Iris pigment epithelial cell (primary cell): Measurements from ENCODE around the gene PID1.

Source experiments
- DNase-seq: peaks from one replicate; pipeline ENCODE4 v3.0.0-alpha.2; 2011; ENCODE audit warnings: low read depth

The PID1 gene

GRCh38 chr2:229261076-229261475 is 10.0 kb downstream of the PID1 start:
- no peak for DNase-seq

- DNase-seq: no peak
Measured at GRCh38 chr2:229257985-229258384, 13.1 kb downstream of the PID1 start.

GRCh38 chr2:229256376-229256775 is 14.7 kb downstream of the PID1 start:
- DNase-seq: no peak

GRCh38 chr2:229254206-229254605 is 16.9 kb downstream of the PID1 start:
- peak; percentile 36 for DNase-seq

- DNase-seq: no peak
Measured at GRCh38 chr2:229252996-229253395, 18.1 kb downstream of the PID1 start.

- DNase-seq: no peak
Measured at GRCh38 chr2:229252280-229252679, 18.8 kb downstream of the PID1 start.

- no peak for DNase-seq
Measured at GRCh38 chr2:229249536-229249935, 21.6 kb downstream of the PID1 start.

GRCh38 chr2:229246334-229246733 is 24.8 kb downstream of the PID1 start:
- DNase-seq: no peak

- no peak for DNase-seq
Measured at GRCh38 chr2:229244975-229245374, 26.1 kb downstream of the PID1 start.

GRCh38 chr2:229243890-229244560 is 27.1 kb downstream of the PID1 start:
- peak; percentile 34 for DNase-seq

- DNase-seq: no peak
Measured at GRCh38 chr2:229240984-229241491, 30.0 kb downstream of the PID1 start.

GRCh38 chr2:229239021-229239420 is 32.1 kb downstream of the PID1 start:
- DNase-seq: no peak

GRCh38 chr2:229237270-229237669 is 33.8 kb downstream of the PID1 start:
- no peak for DNase-seq

GRCh38 chr2:229235131-229235914 is 35.8 kb downstream of the PID1 start:
- DNase-seq: peak; percentile 41

- no peak for DNase-seq
Measured at GRCh38 chr2:229231885-229232284, 39.2 kb downstream of the PID1 start.

- no peak for DNase-seq
Measured at GRCh38 chr2:229231328-229231868, 39.7 kb downstream of the PID1 start.

- no peak for DNase-seq
Measured at GRCh38 chr2:229230911-229231310, 40.2 kb downstream of the PID1 start.

GRCh38 chr2:229230256-229230655 is 40.8 kb downstream of the PID1 start:
- peak; percentile 37 for DNase-seq

GRCh38 chr2:229226382-229226781 is 44.7 kb downstream of the PID1 start:
- DNase-seq: no peak

GRCh38 chr2:229223107-229223506 is 48.0 kb downstream of the PID1 start:
- DNase-seq: no peak

GRCh38 chr2:229221641-229222040 is 49.4 kb downstream of the PID1 start:
- DNase-seq: no peak

GRCh38 chr2:229220254-229220653 is 50.8 kb downstream of the PID1 start:
- DNase-seq: no peak

- DNase-seq: no peak
Measured at GRCh38 chr2:229218329-229218921, 52.7 kb downstream of the PID1 start.
